Measurements from ENCODE around the gene FAM237B. TPM values are rescaled to one million over a fixed set of nuclear protein-coding genes. Genes with fewer than 3 reads are reported as not detected.

FAM237B gene
- total and polyA plus RNA-seq, 9 of the 15 experiments (the other 6 are each of a cell fraction or from before 2014, with no cell fraction given) = not detected

DNA sequence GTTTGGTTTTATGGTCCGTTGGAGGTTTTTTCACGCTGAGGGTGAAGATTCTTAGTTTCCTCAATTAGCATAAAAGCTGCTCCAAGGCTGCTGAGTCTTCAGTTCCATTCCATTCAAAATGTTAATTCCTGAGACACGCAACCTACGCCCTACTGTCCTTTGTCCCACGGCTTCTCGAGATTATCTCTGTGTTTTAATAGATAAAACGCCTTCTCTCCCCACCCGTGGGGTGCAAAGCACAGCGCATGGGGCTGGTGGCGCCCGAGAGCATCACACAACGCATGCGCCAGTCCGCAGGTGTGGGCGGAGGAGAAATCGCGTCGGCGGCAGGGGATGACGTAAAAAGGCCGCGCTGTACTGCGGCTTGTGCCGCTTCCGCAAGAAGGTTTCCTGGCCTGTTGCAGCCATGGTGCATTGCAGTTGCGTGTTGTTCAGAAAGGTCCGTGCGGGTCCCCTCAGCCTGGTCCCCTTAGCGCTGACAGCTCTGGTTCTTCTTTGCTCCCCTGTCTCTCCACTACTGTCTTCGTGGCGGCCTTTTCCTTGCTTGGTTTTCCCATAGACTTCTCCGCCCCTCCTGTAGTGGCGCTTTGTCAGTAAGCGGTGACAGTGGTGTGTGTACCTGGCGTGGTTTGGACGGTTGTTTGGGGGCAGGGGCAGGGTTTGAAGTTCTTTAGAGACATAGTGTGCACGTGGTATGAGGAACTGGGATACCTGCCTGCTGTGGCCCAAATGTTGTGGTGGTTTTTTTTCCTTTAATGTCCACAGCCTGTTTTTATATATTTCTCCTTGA is 25.4 kb upstream of the FAM237B start, which contains the start of gene GTPBP10 (continued):
- TF ChIP-seq HEY1 (CRISPR knock-in tag; IDR thresholded peaks at IDR 0.05; ENCODE audit: borderline replicate concordance) (no peak; the same call in 1 of the 2 replicates), POLR2H (tag; IDR thresholded peaks at IDR 0.05; ENCODE audit: low read depth) (peak; percentile 91), PHTF2 (CRISPR knock-in tag; IDR thresholded peaks at IDR 0.05) (no peak), HNRNPUL1 (IDR thresholded peaks at IDR 0.05; ENCODE audit: low read length) (peak; percentile 70; the same call in 1 of the 2 replicates), CEBPG (CRISPR knock-in tag; IDR thresholded peaks at IDR 0.05) (peak; percentile 63; the same call in 1 of the 2 replicates), CEBPG (tag; conservative IDR thresholded peaks at IDR 0.05 in 1 of 2, IDR thresholded peaks at IDR 0.05 in 1 of 2) (peak; percentile 56 to 69), ZNF165 (CRISPR knock-in tag; IDR thresholded peaks at IDR 0.05; ENCODE audit: borderline replicate concordance) (no peak), MYBL2 (IDR thresholded peaks at IDR 0.05; ENCODE audit: low read depth) (peak; percentile 88), MYBL2 (CRISPR knock-in tag; IDR thresholded peaks at IDR 0.05; ENCODE audit: borderline replicate concordance) (no peak), TCF7L2 (IDR thresholded peaks at IDR 0.05; ENCODE audit: low read depth, low read length) (no peak), BRF1 (IDR thresholded peaks at IDR 0.05; ENCODE audit: borderline replicate concordance, extremely low read depth, insufficient read length) (no peak), KDM5B (IDR thresholded peaks at IDR 0.05; ENCODE audit: insufficient replicate concordance, low read depth, low read length) (peak; percentile 96), FOXA1 (IDR thresholded peaks at IDR 0.05; ENCODE audit: borderline replicate concordance) (no peak), CSDE1 (IDR thresholded peaks at IDR 0.05) (peak in 1 of 2 experiments; percentile 82; a peak in 2 of 4 replicates), SUPT5H (IDR thresholded peaks at IDR 0.05) (peak; percentile 98), BACH1 (tag; IDR thresholded peaks at IDR 0.05) (no peak), ZNF77 (CRISPR knock-in tag; IDR thresholded peaks at IDR 0.05) (no peak), JUND (IDR thresholded peaks at IDR 0.05; ENCODE audit: borderline replicate concordance, low read depth, low read length) (peak; percentile 75), JUND (tag; IDR thresholded peaks at IDR 0.05; ENCODE audit: borderline replicate concordance, low read depth, low read length) (peak; percentile 68; the same call in 2 of the 3 replicates)
- TF ChIP-seq, protein P1, sequence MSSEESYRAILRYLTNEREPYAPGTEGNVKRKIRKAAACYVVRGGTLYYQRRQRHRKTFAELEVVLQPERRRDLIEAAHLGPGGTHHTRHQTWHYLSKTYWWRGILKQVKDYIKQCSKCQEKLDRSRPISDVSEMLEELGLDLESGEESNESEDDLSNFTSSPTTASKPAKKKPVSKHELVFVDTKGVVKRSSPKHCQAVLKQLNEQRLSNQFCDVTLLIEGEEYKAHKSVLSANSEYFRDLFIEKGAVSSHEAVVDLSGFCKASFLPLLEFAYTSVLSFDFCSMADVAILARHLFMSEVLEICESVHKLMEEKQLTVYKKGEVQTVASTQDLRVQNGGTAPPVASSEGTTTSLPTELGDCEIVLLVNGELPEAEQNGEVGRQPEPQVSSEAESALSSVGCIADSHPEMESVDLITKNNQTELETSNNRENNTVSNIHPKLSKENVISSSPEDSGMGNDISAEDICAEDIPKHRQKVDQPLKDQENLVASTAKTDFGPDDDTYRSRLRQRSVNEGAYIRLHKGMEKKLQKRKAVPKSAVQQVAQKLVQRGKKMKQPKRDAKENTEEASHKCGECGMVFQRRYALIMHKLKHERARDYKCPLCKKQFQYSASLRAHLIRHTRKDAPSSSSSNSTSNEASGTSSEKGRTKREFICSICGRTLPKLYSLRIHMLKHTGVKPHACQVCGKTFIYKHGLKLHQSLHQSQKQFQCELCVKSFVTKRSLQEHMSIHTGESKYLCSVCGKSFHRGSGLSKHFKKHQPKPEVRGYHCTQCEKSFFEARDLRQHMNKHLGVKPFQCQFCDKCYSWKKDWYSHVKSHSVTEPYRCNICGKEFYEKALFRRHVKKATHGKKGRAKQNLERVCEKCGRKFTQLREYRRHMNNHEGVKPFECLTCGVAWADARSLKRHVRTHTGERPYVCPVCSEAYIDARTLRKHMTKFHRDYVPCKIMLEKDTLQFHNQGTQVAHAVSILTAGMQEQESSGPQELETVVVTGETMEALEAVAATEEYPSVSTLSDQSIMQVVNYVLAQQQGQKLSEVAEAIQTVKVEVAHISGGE (CRISPR knock-in tag; IDR thresholded peaks at IDR 0.05) = peak in 2 of 3 experiments; percentile 37 to 83; a peak in 3 of 6 replicates
- TF ChIP-seq, protein P2, sequence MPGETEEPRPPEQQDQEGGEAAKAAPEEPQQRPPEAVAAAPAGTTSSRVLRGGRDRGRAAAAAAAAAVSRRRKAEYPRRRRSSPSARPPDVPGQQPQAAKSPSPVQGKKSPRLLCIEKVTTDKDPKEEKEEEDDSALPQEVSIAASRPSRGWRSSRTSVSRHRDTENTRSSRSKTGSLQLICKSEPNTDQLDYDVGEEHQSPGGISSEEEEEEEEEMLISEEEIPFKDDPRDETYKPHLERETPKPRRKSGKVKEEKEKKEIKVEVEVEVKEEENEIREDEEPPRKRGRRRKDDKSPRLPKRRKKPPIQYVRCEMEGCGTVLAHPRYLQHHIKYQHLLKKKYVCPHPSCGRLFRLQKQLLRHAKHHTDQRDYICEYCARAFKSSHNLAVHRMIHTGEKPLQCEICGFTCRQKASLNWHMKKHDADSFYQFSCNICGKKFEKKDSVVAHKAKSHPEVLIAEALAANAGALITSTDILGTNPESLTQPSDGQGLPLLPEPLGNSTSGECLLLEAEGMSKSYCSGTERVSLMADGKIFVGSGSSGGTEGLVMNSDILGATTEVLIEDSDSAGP (CRISPR knock-in tag; IDR thresholded peaks at IDR 0.05) = peak; percentile 75
